GM18907 (cell line): ENCODE data around the gene GNE.
"Not testable (repeated sequence)": the region's sequence is repeated elsewhere in the genome, so short reads cannot be mapped to it uniquely, and the experiment has no call there.

ENCODE experiments used
- ATAC-seq: cut with Tn5 transposase; IDR thresholded peaks from one replicate; pipeline ENCODE4 v1.9.1; 2021; ENCODE audit warnings: mild to moderate bottlenecking, moderate library complexity; ENCODE audit not compliant: unreplicated experiment

The GNE gene

DNA sequence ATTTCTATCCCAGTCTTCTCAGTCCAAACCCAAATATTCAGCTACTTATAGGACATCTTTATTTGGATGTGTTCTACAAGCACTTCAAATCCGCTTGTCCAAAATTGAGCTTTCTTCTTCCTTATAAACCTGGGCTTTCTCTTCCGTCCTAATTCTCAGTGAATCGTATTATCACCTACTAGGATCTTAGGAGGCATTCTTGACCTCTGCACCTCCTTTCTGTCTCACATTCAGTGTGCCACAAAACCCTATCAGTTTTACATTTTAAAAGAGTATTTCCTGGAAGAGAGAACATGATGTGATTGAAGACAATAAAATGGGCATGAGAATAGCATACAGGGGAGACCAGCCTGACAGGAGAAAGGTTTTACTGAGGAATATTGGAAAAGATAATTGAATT is 16.8 kb upstream of the GNE start:
- ATAC-seq: no peak

DNA sequence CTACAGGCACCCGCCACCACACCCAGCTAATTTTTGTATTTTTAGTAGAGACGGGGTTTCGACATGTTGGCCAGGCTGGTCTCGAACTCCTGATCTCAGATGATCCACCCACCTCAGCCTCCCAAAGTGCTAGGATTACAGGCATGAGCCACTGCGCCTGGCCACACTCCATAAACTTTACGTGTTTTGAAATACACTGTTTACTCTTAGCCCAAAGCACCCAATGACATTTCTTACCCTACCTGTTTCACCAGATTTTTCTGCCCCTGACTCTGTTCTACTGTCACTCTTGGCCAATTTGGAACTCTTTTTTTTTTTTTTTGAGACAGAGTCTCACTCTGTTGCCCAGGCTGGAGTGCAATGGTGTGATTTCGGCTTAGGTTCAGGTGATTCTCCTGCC is 15.1 kb upstream of the GNE start:
- not testable (repeated sequence) for ATAC-seq

DNA sequence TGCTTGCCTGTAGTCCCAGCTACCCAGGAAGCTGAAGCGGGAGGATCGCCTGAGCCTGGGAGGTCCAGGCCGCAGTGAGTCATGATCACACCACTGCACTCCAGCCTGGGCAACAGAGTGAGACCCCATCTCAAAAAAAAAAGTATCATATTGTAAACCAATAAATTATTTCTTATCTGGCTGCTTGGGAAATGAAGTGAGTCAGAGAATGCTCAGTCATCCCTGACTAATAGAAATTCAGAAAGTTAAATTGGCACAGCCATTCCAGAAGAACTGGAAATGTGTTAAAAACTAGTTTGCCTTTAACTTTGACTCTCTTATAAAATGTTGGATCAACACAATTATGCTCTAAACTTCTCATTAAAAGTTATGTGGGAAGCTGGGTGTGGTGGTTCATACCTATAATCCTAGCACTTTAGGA is 9.8 kb upstream of the GNE start:
- ATAC-seq: no peak

DNA sequence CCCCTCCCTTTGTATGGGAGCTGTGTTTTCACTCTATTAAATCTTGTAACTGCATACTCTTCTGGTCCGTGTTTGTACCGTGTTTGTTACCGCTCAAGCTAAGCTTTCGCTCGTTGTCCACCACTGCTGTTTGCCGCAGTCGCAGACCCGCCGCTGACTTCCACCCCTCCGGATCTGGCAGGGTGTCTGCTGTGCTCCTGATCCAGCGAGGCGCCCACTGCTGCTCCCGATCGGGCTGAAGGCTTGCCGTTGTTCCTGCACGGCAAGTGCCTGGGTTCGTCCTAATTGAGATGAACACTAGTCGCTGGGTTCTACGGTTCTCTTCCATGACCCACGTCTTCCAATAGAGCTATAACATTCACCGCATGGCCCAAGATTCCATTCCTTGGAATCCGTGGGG is 6.6 kb upstream of the GNE start:
- ATAC-seq: no peak

DNA sequence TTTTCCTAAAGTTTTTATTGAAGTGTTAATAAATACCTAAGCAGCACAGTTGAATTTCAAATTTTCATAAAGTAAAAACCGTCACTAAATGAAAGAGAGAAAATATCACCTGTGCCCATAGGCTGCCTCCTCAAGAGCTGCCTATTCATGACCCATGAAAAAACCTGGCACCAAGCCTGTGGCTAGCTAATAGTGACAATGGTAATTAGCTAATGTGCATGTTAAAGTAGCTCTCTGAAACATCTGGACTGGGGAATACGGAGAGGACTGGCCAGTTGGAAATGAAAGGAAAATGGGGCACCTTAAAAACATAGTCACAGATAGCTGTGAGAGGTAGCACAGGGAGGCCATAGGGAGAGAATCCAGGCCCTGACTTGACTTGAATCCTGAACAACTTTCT is 5.4 kb upstream of the GNE start:
- no peak for ATAC-seq

DNA sequence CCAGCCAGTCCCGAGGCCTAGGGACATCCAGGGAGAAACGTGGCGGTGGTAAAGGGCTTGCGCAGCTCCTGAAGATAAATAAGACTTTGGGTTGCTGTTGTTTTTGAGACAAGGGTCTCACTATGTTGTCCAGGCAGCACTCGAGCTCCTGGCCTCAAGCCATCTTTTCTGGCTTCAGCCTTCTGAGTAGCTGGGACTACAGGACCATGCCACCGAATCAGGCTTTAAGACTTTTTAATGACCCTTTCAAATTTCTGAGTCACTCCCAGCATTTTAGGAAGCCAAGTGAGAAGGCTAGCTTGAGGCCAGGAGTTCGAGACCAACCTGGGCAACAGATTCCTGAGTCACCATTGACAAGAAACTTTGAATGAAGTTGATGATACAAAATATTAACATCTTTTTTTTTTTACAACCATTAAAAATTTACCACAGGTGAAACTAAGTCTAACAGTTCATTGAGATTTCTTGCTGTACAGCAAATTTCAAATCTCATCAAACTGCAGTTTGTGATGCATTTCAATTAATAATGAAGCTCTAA is 817 bp upstream of the GNE start:
- no peak for ATAC-seq

DNA sequence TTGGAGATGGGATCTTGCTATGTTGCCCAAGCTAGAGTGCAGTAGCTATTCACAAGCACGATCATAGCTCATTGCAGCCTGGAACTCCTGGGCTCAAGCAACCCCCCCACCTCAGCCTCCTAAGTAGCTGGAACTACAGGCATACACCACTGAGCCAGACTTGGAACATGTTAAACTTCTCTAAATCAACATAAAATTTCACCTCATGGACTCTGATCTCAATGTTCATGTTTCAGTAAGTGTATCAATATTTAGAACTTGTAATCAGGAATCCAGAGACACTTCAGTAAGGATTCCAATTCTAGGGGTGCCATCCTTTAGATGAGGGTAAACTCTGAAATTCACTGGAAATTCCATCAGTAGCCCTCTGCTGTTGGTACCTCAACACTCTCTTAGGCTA is 6.8 kb downstream of the GNE start:
- ATAC-seq: no peak

DNA sequence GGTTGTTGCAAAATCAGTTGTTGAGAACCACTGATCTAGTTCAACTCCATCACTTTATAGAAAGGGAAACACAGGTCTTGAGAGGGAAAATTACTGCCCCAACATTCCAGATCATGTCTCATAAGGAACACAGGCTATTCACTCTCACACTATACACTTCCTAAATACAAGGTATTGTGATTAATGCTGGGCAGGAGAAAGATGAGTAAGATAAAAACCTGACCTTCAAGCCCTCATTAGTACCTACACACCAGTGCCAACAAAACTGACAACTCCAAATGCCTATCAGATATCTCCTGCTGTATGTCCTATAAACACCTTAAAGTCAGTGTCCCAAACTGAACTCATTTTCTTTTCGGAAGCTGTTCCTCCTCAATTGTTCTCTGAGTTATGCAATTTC is 8.2 kb downstream of the GNE start:
- ATAC-seq: no peak

DNA sequence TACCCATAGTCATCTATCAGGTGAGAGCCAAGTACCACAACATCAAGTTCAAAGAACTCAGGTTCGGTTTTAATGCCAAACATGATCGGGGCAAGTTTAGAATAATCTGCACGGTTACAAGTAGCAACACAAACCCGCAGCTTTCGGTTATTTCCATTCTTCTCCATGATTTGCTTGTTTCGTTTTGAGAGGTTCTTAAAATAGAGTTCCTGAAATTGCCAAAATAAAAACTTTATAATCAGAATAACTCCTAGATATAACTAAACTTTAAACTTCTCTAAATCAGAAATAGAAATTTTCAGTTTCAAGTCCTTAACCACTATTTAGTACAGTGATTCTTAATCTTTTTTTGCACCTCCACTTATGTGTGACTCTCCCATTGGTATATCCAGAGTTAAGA is 9.1 kb downstream of the GNE start:
- ATAC-seq: no peak

DNA sequence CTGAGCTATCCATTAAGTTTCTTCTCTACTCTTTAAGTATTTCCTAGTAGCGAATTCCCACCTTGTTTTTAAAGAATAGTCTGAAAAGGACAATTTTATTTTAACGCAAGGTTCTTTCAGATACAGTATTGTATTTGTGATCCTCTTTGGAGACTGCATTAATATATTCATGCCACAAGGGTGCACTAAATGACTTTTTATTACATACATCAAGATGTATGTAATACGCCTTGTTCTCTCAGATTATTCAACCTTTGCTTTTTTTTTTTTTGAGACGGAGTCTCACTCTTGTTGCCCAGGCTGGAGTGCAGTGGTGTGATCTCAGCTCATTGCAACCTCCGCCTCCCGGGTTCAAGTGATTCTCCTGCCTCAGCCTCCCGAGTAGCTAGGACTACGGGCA is 10.2 kb downstream of the GNE start:
- ATAC-seq: not testable (repeated sequence)

DNA sequence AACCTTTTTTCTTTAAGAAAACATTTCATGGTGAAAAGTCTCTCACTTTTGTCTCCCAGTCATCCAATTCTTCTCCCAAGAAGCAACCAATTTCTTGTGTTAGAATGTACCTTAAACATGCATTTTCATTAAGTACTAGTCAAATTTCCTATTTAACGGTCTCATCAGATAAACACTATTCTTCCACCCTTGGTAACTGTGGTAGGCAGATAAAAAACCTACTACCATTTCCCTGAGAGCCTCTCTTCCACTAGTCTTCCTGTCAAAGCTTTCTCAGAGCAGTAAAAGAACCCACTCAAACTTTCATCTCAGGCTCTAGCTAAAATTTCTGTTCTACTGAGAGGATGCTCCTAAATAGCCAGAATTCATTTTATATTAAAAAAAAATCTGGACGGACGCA is 10.9 kb downstream of the GNE start:
- no peak for ATAC-seq

DNA sequence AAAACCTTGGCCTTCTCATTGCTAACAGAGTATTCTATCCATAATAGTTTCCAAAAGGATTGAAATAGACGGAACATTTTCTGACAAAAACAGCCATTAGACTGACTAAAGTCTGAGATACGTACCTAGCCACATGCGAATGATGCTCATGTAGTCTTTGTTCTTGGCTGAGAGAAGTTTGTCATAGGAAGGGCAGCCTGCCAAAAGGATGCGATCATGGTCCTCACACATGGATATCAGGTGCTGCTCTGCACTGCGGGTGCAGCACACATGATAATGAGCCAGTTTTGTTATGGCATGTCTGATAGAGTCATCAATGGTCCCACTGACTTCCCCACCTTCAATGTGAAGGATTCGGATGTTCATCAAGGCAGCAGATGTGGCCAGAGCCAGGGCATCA is 12.3 kb downstream of the GNE start:
- no peak for ATAC-seq

DNA sequence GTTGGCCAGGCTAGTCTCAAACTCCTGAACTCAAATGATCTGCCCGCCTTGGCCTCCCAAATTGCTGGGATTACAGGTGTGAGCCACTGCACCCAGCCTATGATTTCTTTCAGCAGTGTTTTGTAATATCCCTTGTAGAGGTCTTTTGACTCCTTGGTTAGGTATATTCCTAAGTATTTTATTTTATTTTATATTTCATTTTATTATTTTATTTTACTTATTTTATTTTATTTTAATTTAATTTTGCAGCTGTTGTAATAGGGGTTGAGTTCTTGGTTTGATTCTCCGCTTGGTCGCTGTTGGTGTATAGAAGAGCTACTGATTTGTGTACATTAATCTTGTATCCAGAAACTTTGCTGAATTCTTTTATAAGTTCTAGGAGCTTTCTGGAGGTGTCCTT is 18.6 kb downstream of the GNE start:
- not testable (repeated sequence) for ATAC-seq

DNA sequence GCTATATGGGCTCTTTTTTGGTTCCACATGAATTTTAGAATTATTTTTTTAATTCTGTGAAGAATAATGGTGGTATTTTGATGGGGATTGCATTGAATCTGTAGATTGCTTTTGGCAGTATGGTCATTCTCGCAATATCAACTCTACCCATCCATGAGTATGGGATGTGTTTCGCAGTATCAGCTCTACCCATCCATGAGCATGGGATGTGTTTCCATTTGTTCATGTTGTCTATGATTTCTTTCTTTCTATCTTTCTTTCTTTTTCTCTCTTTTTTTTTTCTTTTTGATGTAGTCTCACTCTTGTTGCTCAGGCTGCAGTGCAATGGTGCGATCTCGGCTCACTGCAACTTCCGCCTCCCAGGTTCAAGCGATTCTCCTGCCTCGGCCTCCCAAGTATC is 19.0 kb downstream of the GNE start:
- not testable (repeated sequence) for ATAC-seq

DNA sequence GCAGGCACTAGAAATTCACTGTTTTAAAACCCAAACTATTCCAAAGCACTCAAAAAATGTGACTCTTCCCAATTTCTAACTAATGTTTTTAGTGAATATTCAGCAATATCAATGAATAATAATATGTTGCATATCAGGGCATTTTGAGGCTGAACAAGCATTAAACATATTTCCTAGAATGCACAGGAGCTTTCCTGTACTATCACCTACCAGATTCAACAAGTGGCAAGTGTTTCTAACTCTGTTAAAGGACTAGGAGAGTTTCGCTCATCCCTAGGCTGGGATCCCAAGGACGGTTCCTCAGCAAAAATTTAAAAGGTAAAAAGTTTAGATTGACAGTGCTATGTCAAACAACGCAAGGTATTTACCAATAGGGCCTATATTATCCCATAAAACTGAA is 21.0 kb downstream of the GNE start:
- ATAC-seq: no peak

DNA sequence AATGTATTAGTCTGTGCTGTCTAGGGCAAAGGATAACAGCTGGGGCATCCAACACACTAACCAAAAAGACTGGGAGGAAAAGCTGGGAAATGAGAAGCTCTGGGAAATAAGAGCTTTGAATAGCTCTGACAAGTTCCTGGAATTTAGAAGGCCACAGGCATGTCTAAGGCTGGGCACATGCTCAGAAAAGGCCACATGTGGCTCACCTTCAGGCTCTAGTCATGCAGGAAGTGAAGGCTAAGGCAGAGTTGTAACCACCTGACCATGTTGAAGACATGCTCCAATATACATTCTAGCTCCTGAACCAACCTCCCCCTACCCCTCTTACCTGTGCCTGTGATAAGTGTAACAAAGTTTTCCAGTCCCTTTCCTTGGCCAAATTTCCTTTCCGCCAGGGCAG is 35.8 kb downstream of the GNE start:
- ATAC-seq: no peak

DNA sequence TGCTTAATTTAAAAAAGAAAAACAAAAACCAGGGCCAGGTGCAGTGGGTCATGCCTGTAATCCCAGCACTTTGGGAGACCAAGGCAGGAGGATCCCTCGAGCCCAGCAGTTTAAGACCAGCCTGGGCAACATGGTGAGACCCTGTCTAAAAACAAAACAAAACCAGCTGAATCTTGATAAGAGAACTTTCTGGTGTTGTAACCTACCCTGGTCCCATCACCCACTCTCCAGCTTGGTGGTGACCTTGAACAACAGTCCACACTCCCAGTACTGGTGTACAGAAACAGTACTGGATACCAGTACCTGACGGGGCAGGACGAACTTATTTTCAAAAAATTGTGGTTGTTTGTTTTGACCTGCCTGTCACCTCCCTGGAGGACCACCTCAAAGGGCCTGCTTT is 36.6 kb downstream of the GNE start:
- no peak for ATAC-seq

DNA sequence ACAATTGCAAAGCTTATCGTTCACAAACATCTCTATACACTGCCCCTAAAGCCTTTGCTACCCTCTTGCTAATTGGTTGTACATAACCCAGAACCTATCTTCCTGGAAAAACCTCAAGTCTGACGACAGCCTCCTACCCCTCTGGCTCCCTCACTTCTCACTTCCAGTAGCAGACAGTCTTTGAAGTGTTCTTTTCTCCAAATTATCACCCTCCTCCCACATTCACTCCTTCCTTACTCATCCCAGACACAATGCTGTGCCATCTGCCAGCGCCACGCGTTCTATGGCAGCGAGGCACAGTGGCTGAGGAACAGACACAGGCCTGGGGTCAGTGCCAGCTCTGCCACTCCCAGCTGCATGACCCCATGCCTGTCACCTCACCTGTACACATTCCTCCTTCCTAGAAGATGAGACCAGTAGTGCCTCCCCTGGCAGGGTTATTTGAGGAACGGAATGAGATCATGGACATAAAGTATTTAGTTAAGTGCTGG is 39.8 kb downstream of the GNE start:
- no peak for ATAC-seq

DNA sequence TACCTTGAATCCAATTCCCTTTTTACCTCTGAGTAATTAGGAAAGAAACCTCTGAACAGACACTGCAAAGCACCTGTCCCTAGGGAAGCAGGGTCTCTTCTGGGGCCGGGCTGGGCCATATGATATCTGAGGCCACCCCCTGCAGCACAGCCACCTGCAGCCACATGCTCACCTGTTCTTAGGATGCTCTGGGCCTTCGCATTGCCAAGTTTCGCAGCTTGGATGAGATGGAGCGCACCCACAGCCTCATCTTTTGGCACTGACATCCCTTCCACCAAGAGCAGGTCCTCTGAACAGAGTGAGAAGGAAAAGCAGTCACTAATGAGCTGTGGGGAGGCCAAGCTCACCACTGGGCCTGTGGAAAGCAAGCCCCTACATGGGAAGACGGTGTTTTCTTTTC is 40.2 kb downstream of the GNE start:
- no peak for ATAC-seq

DNA sequence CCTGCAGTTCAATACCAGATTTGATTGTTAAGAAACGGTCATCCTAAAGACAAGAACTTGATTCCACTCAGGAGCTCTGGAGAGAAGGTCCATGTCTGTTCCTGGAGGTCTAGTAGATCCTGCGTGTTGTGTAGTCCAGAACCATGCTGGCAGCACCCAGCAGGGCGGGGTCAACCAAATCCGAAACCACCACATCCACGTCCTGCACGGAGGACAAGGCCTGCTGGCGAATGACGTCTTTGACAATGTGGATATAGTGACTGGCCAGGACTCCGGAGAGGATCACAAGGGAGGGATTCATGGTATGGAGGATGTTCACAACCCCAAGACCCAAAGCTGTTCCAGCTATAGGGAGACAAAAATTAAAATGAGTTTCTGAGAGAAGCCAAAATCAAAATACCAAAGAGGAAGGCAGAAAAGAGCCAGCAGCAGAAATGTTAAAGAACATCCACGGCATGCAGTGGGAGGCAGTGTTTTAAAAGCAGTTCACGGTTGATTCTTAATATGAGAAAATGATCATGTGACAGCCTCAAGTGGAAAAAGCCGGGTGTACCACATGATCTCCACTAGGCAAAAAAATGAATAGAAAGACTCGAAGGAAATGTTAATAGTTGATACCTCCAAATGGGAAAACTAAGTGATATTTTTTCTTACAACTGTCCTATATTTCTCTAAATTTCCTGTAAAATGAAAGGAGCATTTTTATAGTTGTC is 40.8 kb downstream of the GNE start:
- no peak for ATAC-seq

DNA sequence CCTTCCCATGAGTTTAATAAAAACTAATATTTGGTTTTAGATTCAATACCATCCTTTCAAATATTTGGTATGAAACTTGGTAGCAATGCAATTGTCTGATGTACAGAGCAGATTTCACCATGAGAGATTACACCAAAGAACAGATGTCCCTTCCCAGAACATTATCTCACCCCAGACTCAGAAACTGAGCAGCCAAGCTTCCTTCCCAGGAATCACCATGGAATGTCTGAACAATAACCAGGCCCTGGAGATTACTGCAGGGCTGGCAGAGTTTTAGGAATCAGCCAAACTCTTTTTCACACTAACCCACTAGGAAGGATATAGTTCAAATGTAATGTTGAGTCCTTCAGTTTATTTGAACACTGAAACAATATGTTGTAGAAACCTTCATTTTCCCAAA is 43.7 kb downstream of the GNE start:
- ATAC-seq: no peak

DNA sequence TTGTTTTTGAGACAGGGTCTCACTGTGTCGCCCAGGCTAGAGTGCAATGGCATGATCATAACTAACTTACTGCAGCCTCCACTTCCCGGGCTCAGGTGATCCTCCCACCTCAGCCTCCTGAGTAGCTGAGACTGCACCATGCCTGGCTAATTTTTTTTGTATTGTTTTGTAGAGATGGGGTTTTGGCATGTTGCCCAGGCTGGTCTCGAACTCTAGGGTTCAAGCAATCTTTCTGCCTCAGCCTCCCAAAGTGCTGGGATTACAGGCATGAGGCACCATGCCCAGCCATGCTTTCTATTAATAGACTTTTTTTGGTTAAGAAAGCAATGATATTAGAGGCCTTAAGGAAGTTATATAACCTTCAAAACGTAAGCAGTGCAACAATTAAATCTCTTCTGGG is 44.3 kb downstream of the GNE start:
- ATAC-seq: no peak

DNA sequence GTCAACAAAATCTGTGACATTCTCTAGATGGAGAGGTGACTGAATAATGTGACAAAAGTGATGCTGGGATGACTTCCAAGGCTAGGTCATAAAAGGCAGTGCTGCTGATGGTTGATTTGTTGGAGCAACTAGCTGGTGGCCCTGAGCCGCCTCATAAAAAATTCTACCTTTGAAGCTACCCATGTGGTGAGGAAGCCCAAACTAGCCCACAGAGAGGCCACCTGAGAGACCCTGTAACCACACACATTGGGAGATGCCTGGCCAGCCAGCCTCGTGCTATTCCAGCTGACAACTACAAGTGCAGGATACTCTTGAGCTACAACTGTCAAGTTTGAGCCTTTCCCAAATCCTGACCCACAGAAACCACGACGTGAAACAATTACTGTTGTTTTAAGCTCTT is 44.9 kb downstream of the GNE start:
- no peak for ATAC-seq
